Keratinocyte (primary cell): ENCODE measurements around the gene ATRNL1. TPM values are rescaled to one million over a fixed set of nuclear protein-coding genes. Genes with fewer than 3 reads are reported as not detected.

Source experiments
- DNase-seq: peaks from one replicate; pipeline ENCODE4 v3.0.0-alpha.2; 2011; ENCODE audit warnings: low read depth, missing footprints, low spot score
- FAIRE-seq: peaks from 2 replicates; lab custom pipeline; 2011; peaks lifted over from hg19 to GRCh38; lab: Jason Lieb, UNC
- H2AFZ ChIP-seq: 2 replicates; pipeline ENCODE4 v1.6.0; 2012; ENCODE audit warnings: low read length, control low read depth, inconsistent platforms; ENCODE audit not compliant: control insufficient read depth
- H3K27ac ChIP-seq: 2 replicates; pipeline ENCODE4 v1.5.1; 2011; ENCODE audit warnings: low read length; ENCODE audit not compliant: control insufficient read depth, insufficient read depth
- H3K27me3 ChIP-seq: 3 replicates; pipeline ENCODE4 v1.6.0; 2011; ENCODE audit warnings: low read length; ENCODE audit not compliant: control insufficient read depth, insufficient read depth; ENCODE audit errors: extremely low read depth
- H3K36me3 ChIP-seq, 2 experiments: 2 replicates in 1 of 2; 3 replicates in 1 of 2; pipeline ENCODE4 v1.5.1; 2011; ENCODE audit warnings: low read length in 2 of 2, mild to moderate bottlenecking in 1 of 2; ENCODE audit not compliant: control insufficient read depth in 2 of 2, insufficient read depth in 2 of 2; ENCODE audit errors: extremely low read depth in 1 of 2
- H3K4me1 ChIP-seq: 3 replicates; pipeline ENCODE4 v1.5.1; 2011; ENCODE audit warnings: low read length; ENCODE audit not compliant: control insufficient read depth, insufficient read depth; ENCODE audit errors: extremely low read depth
- H3K4me2 ChIP-seq: 3 replicates; pipeline ENCODE4 v1.6.0; 2011; ENCODE audit warnings: low read depth, low read length; ENCODE audit not compliant: control insufficient read depth, insufficient read depth; ENCODE audit errors: extremely low read depth
- H3K4me3 ChIP-seq, 3 experiments: fragments of 200-600 bp in 1 of 3; sonication (generic) in 1 of 3; 2 replicates in 2 of 3; 3 replicates in 1 of 3; pipeline ENCODE4 v1.5.1; 2011 to 2016; ENCODE audit warnings: low read length in 3 of 3, mild to moderate bottlenecking in 3 of 3, control low read depth in 2 of 3, inconsistent platforms in 1 of 3, low read depth in 1 of 3, mixed read lengths in 1 of 3, mixed run types in 1 of 3, moderate library complexity in 1 of 3; ENCODE audit not compliant: control insufficient read depth in 2 of 3, insufficient read depth in 2 of 3; ENCODE audit errors: extremely low read depth in 1 of 3
- H3K79me2 ChIP-seq: 2 replicates; pipeline ENCODE4 v1.6.0; 2012; ENCODE audit warnings: low read length; ENCODE audit not compliant: control insufficient read depth, insufficient read depth
- H3K9ac ChIP-seq: 3 replicates; pipeline ENCODE4 v1.6.0; 2011; ENCODE audit warnings: low read length; ENCODE audit not compliant: control insufficient read depth, insufficient read depth; ENCODE audit errors: extremely low read depth
- H3K9me1 ChIP-seq: 3 replicates; pipeline ENCODE4 v1.6.0; 2011; ENCODE audit warnings: low read length; ENCODE audit not compliant: control insufficient read depth, insufficient read depth; ENCODE audit errors: extremely low read depth
- H3K9me3 ChIP-seq: 2 replicates; pipeline ENCODE4 v1.5.1; 2012; ENCODE audit warnings: low read depth, low read length; ENCODE audit not compliant: control insufficient read depth
- H4K20me1 ChIP-seq: 3 replicates; pipeline ENCODE4 v1.6.0; 2011; ENCODE audit warnings: low read length; ENCODE audit not compliant: control insufficient read depth, insufficient read depth; ENCODE audit errors: extremely low read depth
- EZH2 ChIP-seq: IDR thresholded peaks from one replicate; pipeline ENCODE4 v1.6.1; 2012; ENCODE audit warnings: inconsistent platforms, mild to moderate bottlenecking, low read length, moderate library complexity
- dilution Hi-C: fragments of 300-500 bp; cut with MboI; formaldehyde crosslinking; loops from one replicate; pipeline ENCODE4 v1.7.0; 2020; ENCODE audit warnings: low sequenced_read_pairs; ENCODE audit not compliant: extremely low pct_ligation_motif_present
- polyA plus RNA-seq, 5 experiments: library from polyadenylated mRNA; depleted of rRNA in 3 of 5; stranded (reverse) in 3 of 5; stranded (forward) in 1 of 5; unstranded in 1 of 5; fragments of >200 nt; gene quantifications; 1 replicate in 1 of 5; 2 replicates in 3 of 5; 3 replicates in 1 of 5; pipeline versions ENCODE4 v1.2.1 to v1.2.3, GENCODE V29; 2011 to 2012; ENCODE audit warnings: missing spikeins in 2 of 5, low read depth in 1 of 5, low replicate concordance in 1 of 5
- TF ChIP-seq, protein P1 (sequence below), 3 experiments: IDR thresholded peaks in 1 of 3; conservative IDR thresholded peaks in 1 of 3; optimal IDR thresholded peaks in 1 of 3; 2 replicates in 2 of 3; 3 replicates in 1 of 3; pipeline versions ENCODE3 to v1.5.1; 2011; ENCODE audit warnings: low read length in 3 of 3, mild to moderate bottlenecking in 3 of 3, moderate library complexity in 2 of 3, control low read depth in 1 of 3, inconsistent platforms in 1 of 3; ENCODE audit not compliant: insufficient read depth in 2 of 3; ENCODE audit errors: extremely low read depth in 1 of 3

Gene ATRNL1
- polyA plus RNA-seq, 1 donor (not counting 4 experiments of a cell fraction or from before 2014, with no cell fraction given) = 0.07 TPM

DNA sequence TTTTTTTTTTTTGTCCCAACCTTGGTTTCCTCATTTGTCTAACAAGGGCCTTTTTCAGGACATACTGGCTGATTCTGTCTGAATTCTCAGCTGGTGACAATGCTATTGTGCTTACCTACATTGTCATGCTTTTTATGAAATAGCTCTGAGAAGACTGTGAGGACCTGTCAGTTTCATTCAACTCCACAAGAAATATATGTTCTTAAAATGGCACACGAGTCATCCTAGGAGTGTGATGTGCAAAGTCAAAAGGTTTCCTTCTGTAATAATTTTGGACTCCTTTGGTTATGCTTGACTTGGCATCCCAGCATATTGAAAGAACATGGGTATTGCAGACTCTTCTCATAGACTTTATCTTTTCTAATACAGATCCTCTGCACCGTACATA lies 863.8 kb downstream of the ATRNL1 start:
- no peak overlapping the region for H3K4me2 ChIP-seq
- no peak overlapping the region for H2AFZ ChIP-seq
- H4K20me1 ChIP-seq = no peaks in the 10 kb centered on the region
- H3K27ac ChIP-seq = no peak overlapping the region
- no peaks in the 10 kb centered on the region for H3K9me1 ChIP-seq
- H3K4me1 ChIP-seq = peaks cover 4% of the 10 kb centered on the region
- no peaks in the 10 kb centered on the region for H3K36me3 ChIP-seq
- no peak for TF ChIP-seq EZH2
- TF ChIP-seq, protein P1, sequence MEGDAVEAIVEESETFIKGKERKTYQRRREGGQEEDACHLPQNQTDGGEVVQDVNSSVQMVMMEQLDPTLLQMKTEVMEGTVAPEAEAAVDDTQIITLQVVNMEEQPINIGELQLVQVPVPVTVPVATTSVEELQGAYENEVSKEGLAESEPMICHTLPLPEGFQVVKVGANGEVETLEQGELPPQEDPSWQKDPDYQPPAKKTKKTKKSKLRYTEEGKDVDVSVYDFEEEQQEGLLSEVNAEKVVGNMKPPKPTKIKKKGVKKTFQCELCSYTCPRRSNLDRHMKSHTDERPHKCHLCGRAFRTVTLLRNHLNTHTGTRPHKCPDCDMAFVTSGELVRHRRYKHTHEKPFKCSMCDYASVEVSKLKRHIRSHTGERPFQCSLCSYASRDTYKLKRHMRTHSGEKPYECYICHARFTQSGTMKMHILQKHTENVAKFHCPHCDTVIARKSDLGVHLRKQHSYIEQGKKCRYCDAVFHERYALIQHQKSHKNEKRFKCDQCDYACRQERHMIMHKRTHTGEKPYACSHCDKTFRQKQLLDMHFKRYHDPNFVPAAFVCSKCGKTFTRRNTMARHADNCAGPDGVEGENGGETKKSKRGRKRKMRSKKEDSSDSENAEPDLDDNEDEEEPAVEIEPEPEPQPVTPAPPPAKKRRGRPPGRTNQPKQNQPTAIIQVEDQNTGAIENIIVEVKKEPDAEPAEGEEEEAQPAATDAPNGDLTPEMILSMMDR (optimal IDR thresholded peaks at IDR 0.05 in 1 of 3, IDR thresholded peaks at IDR 0.05 in 1 of 3, conservative IDR thresholded peaks at IDR 0.05 in 1 of 3; ENCODE audit: extremely low read depth in 1 of 3, insufficient read depth in 2 of 3, low read length in 3 of 3) = no peak
- DNase-seq (no peak), FAIRE-seq (no peak)
- no peak overlapping the region for H3K9ac ChIP-seq
- H3K79me2 ChIP-seq = no peaks in the 10 kb centered on the region
- H3K4me3 ChIP-seq = no peak overlapping the region
- dilution Hi-C loops = no loop called here
- H3K27me3 ChIP-seq = no peaks in the 10 kb centered on the region
- no peaks in the 10 kb centered on the region for H3K9me3 ChIP-seq

DNA sequence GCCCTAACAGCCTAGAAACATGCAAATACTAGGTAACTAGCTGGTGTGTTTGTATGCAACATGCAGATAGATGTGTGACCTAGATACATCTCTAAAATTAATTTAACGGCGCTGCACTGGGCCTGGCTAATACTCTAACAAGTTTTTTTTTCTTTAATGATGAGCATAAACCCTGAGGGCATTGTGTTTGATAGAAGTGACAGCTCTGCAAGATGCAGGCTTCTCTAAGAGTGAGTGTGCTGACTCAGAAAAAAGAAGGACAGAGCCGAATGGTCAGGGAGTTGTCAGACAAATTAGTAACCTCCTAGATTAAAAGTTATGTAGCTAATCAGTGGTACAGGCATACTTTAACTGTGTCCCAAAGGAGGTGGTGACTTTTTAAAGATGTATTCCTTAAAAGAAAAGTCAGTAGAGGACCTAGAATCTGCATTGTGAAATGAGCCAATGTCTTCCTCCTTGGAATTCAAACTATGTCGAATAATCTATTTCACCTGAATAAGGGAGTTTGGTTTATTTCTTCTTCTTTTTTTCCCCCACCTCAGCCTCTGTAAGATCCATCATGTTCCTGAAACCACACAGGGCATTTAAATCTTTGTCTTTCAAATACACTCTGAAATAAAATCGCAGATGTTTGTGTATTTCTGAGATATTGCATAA lies 864.7 kb downstream of the ATRNL1 start:
- H3K36me3 ChIP-seq = no peaks in the 10 kb centered on the region
- H3K27ac ChIP-seq = no peak overlapping the region
- no peaks in the 10 kb centered on the region for H3K9me1 ChIP-seq
- DNase-seq = no peak
- peaks cover 4% of the 10 kb centered on the region for H3K4me1 ChIP-seq
- H4K20me1 ChIP-seq = no peaks in the 10 kb centered on the region
- TF ChIP-seq, protein P1 (optimal IDR thresholded peaks at IDR 0.05 in 1 of 3, IDR thresholded peaks at IDR 0.05 in 1 of 3, conservative IDR thresholded peaks at IDR 0.05 in 1 of 3; ENCODE audit: extremely low read depth in 1 of 3, insufficient read depth in 2 of 3, low read length in 3 of 3) = no peak
- no peak for TF ChIP-seq EZH2
- dilution Hi-C loops = no loop called here
- H2AFZ ChIP-seq = no peak overlapping the region
- FAIRE-seq = no peak
- H3K79me2 ChIP-seq = no peaks in the 10 kb centered on the region
- no peaks in the 10 kb centered on the region for H3K9me3 ChIP-seq
- H3K4me2 ChIP-seq = no peak overlapping the region
- H3K4me3 ChIP-seq = no peak overlapping the region
- H3K9ac ChIP-seq = no peak overlapping the region
- no peaks in the 10 kb centered on the region for H3K27me3 ChIP-seq
